Uterus (tissue), 4 donors: ENCODE results near the gene DCAF4. TPM values are rescaled to one million over a fixed set of nuclear protein-coding genes. Genes with fewer than 3 reads are reported as not detected.

Source experiments
- DNase-seq, 2 donors: peaks; one replicate each; pipeline ENCODE4 v3.0.0-alpha.2; 2019 to 2020
- H3K27ac ChIP-seq, 2 donors: fragments of 200-600 bp; sonication (generic); 1 replicate in 1 of 2; 2 replicates in 1 of 2; pipeline ENCODE4 v1.5.1; 2016 to 2018
- H3K27me3 ChIP-seq, 2 donors: fragments of 200-600 bp; sonication (generic); one replicate each; pipeline ENCODE4 v1.5.1; 2018 to 2019; ENCODE audit warnings: control low read depth in 1 of 2
- H3K36me3 ChIP-seq, 2 donors: fragments of 200-600 bp; sonication (generic); one replicate each; pipeline ENCODE4 v1.5.1; 2019; ENCODE audit warnings: control low read depth in 1 of 2
- H3K4me1 ChIP-seq, 2 donors: fragments of 200-600 bp; sonication (generic); one replicate each; pipeline ENCODE4 v1.5.1; 2018 to 2019; ENCODE audit warnings: control low read depth in 1 of 2
- H3K4me3 ChIP-seq, 2 donors: fragments of 200-600 bp; sonication (generic); 1 replicate in 1 of 2; 2 replicates in 1 of 2; pipeline ENCODE4 v1.5.1; 2018 to 2019; ENCODE audit warnings: mild to moderate bottlenecking in 1 of 2
- H3K9me3 ChIP-seq, 2 donors: fragments of 200-600 bp; sonication (generic); one replicate each; pipeline ENCODE4 v1.5.1; 2019; ENCODE audit warnings: control low read depth in 1 of 2
- POLR2A ChIP-seq, 2 donors: fragments of 450-650 bp; IDR thresholded peaks; one replicate each; pipeline ENCODE4 v1.6.1; 2016; ENCODE audit warnings: antibody characterized with exemption in 2 of 2, mild to moderate bottlenecking in 1 of 2, moderate library complexity in 1 of 2
- intact Hi-C: fragments of 100-400 bp; cut with DNase I; formaldehyde crosslinking; loops from one replicate; pipeline ENCODE4 v1.15.1; 2023; ENCODE audit warnings: low total_unique reads
- total RNA-seq, 4 donors: library from RNA; depleted of rRNA in 3 of 4; stranded (reverse); fragments of >200 nt in 3 of 4; gene quantifications; one replicate each; pipeline versions ENCODE4 v1.1.0 to v1.2.4, GENCODE V29; 2014 to 2023
- TF ChIP-seq, protein P1 (sequence below), 4 experiments: fragments of 200-600 bp in 2 of 4; fragments of 450-650 bp in 2 of 4; sonication (generic) in 2 of 4; IDR thresholded peaks; one replicate each; pipeline ENCODE4 v1.5.1; 2016 to 2019; ENCODE audit warnings: antibody characterized with exemption in 4 of 4, mild to moderate bottlenecking in 2 of 4, moderate library complexity in 1 of 4
- donor health status: DM: yes; HTN: yes; CAD: no.

DCAF4 gene
- total RNA-seq, 4 donors from 2014 or later = 12.0 to 14.1 (median 13.7) TPM; not detected in 1

DNA sequence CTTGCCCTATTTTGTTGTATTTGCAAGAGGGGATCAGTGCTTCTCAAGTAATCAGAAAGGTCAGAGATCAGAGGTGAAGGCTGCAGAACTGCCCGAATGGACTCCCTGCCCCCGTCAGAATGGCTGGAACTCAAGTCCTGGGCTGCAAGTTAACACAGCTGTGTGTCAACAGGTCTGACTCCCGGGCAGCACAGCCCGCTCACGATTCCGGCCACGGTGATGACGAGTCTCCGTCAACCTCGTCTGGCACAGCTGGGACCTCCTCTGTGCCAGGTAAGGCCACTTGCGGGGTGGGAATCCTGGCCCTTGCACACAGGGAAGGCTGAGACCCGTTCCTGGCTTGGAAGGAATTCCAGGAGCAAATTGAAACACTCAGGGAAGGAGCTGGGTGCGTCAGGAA lies 13.4 kb downstream of the DCAF4 start:
- Histone ChIP-seq H3K9me3 (no peaks in the 10 kb centered on the region), H3K4me1 (no peaks in the 10 kb centered on the region), H3K27me3 (no peaks in the 10 kb centered on the region), H3K4me3 (no peak overlapping the region), H3K27ac (no peak overlapping the region), H3K36me3 (no peaks in the 10 kb centered on the region)
- no peak for DNase-seq
- intact Hi-C loops = no loop called here
- TF ChIP-seq, protein P1, sequence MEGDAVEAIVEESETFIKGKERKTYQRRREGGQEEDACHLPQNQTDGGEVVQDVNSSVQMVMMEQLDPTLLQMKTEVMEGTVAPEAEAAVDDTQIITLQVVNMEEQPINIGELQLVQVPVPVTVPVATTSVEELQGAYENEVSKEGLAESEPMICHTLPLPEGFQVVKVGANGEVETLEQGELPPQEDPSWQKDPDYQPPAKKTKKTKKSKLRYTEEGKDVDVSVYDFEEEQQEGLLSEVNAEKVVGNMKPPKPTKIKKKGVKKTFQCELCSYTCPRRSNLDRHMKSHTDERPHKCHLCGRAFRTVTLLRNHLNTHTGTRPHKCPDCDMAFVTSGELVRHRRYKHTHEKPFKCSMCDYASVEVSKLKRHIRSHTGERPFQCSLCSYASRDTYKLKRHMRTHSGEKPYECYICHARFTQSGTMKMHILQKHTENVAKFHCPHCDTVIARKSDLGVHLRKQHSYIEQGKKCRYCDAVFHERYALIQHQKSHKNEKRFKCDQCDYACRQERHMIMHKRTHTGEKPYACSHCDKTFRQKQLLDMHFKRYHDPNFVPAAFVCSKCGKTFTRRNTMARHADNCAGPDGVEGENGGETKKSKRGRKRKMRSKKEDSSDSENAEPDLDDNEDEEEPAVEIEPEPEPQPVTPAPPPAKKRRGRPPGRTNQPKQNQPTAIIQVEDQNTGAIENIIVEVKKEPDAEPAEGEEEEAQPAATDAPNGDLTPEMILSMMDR (IDR thresholded peaks at IDR 0.05) = no peak
- TF ChIP-seq POLR2A (IDR thresholded peaks at IDR 0.05) = no peak

DNA sequence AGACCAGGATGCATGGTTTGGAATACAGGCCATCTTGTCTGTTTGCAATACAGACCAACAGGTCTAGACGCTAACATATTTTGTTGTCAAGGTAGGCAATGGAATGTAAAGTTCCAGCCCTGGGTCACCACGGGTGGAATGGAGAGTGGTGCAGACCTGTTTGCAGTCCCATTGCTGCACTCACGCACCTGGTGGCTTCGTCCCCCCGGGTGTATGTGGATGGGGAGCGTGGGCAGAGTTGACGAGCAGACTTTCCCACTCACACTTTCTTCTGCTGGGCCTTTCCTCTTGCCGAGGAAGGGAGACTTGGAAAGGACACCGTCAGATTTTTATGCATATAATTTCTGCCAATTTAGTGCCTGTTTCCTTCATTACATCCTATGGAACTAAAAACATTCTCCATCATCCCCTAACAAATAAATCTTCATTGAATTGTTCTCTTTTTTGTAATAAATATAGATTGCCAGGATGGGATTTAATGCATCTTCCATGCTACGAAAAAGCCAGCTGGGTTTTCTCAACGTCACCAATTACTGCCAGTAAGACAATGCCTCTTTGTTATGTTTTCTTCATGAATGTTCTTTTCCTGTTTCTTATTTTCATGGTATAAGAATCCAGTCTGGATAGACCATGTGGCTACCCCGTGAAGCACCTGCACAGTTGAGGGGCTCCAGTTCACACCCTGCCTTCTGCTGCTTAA lies 15.2 kb downstream of the DCAF4 start:
- intact Hi-C loops = no loop called here
- no peak for DNase-seq
- no peaks in the 10 kb centered on the region for H3K4me1 ChIP-seq
- H3K27me3 ChIP-seq = no peaks in the 10 kb centered on the region
- no peaks in the 10 kb centered on the region for H3K9me3 ChIP-seq
- TF ChIP-seq, protein P1 (IDR thresholded peaks at IDR 0.05) = no peak
- TF ChIP-seq POLR2A (IDR thresholded peaks at IDR 0.05) = no peak
- H3K27ac ChIP-seq = no peak overlapping the region
- no peak overlapping the region for H3K4me3 ChIP-seq
- H3K36me3 ChIP-seq = no peaks in the 10 kb centered on the region

DNA sequence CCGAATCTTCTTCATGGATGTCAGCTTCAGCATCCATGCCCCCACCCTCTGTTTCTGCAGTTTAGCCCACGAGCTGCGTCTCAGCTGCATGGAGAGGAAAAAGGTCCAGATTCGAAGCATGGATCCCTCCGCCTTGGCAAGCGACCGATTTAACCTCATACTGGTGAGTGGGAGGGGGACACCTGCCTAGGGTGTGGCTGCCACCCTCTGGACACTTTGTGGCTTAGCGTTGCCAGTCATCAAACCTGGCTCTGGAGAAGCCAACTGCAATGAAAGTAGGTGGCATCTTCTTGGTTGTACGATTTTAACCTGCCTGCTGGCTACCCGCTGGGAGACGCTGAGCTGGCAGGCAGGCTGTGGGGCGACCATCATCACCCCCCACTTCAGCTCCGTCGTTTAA lies 16.7 kb downstream of the DCAF4 start:
- Histone ChIP-seq H3K4me1 (no peaks in the 10 kb centered on the region), H3K27me3 (no peaks in the 10 kb centered on the region), H3K27ac (no peak overlapping the region), H3K9me3 (no peaks in the 10 kb centered on the region), H3K36me3 (no peaks in the 10 kb centered on the region), H3K4me3 (no peak overlapping the region)
- TF ChIP-seq POLR2A (IDR thresholded peaks at IDR 0.05) = no peak
- TF ChIP-seq, protein P1 (IDR thresholded peaks at IDR 0.05) = no peak
- no peak for DNase-seq
- intact Hi-C loops = no loop called here

DNA sequence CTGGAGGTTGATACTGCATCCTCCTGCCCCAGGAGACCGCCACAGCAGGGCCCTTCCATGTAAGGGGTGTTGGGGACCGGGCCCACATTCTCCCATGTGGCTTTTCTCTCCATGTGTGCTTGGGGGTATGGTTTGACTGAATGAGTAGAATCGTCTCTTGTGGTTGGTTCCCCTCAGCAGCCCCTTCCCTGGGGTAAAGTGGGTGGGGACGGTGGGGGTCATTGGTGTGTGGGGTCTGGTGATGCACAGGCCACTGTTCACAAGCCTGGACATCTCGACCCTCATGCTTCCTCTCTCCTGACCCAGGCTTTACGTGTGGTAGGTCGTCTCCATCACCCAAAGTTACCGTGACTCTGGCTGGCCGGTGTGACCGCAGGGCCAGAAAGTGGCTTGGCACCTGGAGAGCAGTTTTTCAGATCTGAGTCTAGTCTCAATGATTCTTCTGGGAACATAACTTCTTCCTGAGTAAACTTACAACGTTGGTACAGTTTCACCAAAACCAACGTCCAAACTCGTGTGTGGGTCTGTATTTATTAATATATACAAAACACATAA lies 17.7 kb downstream of the DCAF4 start:
- no peaks in the 10 kb centered on the region for H3K9me3 ChIP-seq
- no peak for DNase-seq
- TF ChIP-seq, protein P1 (IDR thresholded peaks at IDR 0.05) = no peak
- TF ChIP-seq POLR2A (IDR thresholded peaks at IDR 0.05) = no peak
- H3K27ac ChIP-seq = no peak overlapping the region
- intact Hi-C loops = no loop called here
- H3K4me1 ChIP-seq = no peaks in the 10 kb centered on the region
- no peaks in the 10 kb centered on the region for H3K36me3 ChIP-seq
- no peak overlapping the region for H3K4me3 ChIP-seq
- no peaks in the 10 kb centered on the region for H3K27me3 ChIP-seq

DNA sequence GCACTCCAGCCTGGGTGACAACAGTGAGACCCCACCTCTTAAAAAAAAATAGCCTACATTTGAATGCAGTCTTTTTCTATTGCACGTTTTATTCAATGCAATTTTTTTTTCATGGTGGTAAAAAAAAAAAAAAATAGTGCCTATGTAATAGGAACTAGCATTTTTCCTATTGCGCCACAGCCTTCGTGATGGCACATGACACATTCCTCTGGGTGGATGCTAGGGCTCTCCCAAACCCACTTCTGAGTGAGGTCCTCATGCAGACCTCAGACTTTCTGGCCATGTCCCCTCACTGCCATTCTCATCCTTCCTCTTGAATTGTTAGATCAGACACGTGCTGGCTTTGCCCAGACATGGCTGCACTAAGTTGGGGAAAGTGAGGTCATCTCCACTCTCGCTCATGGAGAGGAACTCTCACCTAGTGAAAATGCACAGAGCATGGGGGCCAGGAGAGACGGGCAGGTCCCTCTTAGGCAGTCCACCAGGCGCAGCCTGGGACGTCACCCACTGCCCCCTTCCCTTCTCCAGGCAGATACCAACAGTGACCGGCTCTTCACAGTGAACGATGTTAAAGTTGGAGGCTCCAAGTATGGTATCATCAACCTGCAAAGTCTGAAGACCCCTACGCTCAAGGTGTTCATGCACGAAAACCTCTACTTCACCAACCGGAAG lies 19.2 kb downstream of the DCAF4 start:
- TF ChIP-seq, protein P1 (IDR thresholded peaks at IDR 0.05) = no peak
- no peak for TF ChIP-seq POLR2A (IDR thresholded peaks at IDR 0.05)
- Histone ChIP-seq H3K4me3 (no peak overlapping the region), H3K27ac (no peak overlapping the region), H3K9me3 (no peaks in the 10 kb centered on the region), H3K27me3 (no peaks in the 10 kb centered on the region), H3K4me1 (no peaks in the 10 kb centered on the region), H3K36me3 (no peaks in the 10 kb centered on the region)
- no peak for DNase-seq
- intact Hi-C loops = no loop called here
